Mesendoderm (in vitro differentiated cells): Measurements from ENCODE around the gene LITAF.
A peak's percentile ranks its signal among the peaks of the same experiment; 100 is the strongest.

Experiments
- DNase-seq: peaks from one replicate; pipeline ENCODE4 v3.0.0; 2013
- H2AK5ac ChIP-seq: 2 replicates; pipeline ENCODE4 v1.6.1; 2013; ENCODE audit warnings: low read length, inconsistent platforms
- H2BK120ac ChIP-seq: 2 replicates; pipeline ENCODE4 v1.6.1; 2013; ENCODE audit warnings: low read depth, mild to moderate bottlenecking, low read length, moderate library complexity, mixed read lengths
- H2BK15ac ChIP-seq: replicated peaks from 2 replicates; pipeline ENCODE4 v1.6.1; 2013; ENCODE audit warnings: low read depth, mild to moderate bottlenecking, moderate library complexity
- H2BK5ac ChIP-seq: 2 replicates; pipeline ENCODE4 v1.6.1; 2013; ENCODE audit warnings: low read length, inconsistent platforms
- H3K18ac ChIP-seq: 2 replicates; pipeline ENCODE4 v1.6.1; 2013; ENCODE audit warnings: mild to moderate bottlenecking, low read length, mixed read lengths
- H3K23ac ChIP-seq: one replicate; pipeline ENCODE4 v1.6.1; 2013; ENCODE audit warnings: low read length
- H3K27ac ChIP-seq: 2 replicates; pipeline ENCODE4 v1.5.1; 2013; ENCODE audit warnings: low read depth, mild to moderate bottlenecking, inconsistent platforms, low read length, moderate library complexity
- H3K27me3 ChIP-seq: 2 replicates; pipeline ENCODE4 v1.6.1; 2013; ENCODE audit warnings: low read length, control low read depth, mild to moderate bottlenecking, inconsistent platforms; ENCODE audit not compliant: insufficient read depth, poor library complexity
- H3K36me3 ChIP-seq: 2 replicates; pipeline ENCODE4 v1.6.1; 2013; ENCODE audit warnings: low read length, inconsistent platforms; ENCODE audit not compliant: control insufficient read depth, insufficient read depth
- H3K4ac ChIP-seq: one replicate; pipeline ENCODE4 v1.6.1; 2013; ENCODE audit warnings: low read depth, mild to moderate bottlenecking, low read length, moderate library complexity
- H3K4me1 ChIP-seq: 2 replicates; pipeline ENCODE4 v1.6.1; 2013; ENCODE audit warnings: low read depth, low read length, inconsistent platforms; ENCODE audit not compliant: control insufficient read depth
- H3K4me2 ChIP-seq: 2 replicates; pipeline ENCODE4 v1.6.1; 2013; ENCODE audit warnings: low read length
- H3K4me3 ChIP-seq: 2 replicates; pipeline ENCODE4 v1.5.1; 2013; ENCODE audit warnings: mild to moderate bottlenecking, low read length
- H3K56ac ChIP-seq: one replicate; pipeline ENCODE4 v1.6.1; 2013; ENCODE audit warnings: low read length
- H3K79me1 ChIP-seq: 2 replicates; pipeline ENCODE4 v1.6.1; 2013; ENCODE audit warnings: low read length, inconsistent platforms
- H3K79me2 ChIP-seq: 2 replicates; pipeline ENCODE4 v1.6.1; 2013; ENCODE audit warnings: mild to moderate bottlenecking, low read length; ENCODE audit not compliant: control insufficient read depth, insufficient read depth
- H3K9ac ChIP-seq: 2 replicates; pipeline ENCODE4 v1.6.1; 2013; ENCODE audit warnings: low read length, inconsistent platforms
- H4K5ac ChIP-seq: one replicate; pipeline ENCODE4 v1.6.1; 2013; ENCODE audit warnings: low read length
- H4K8ac ChIP-seq: one replicate; pipeline ENCODE4 v1.6.1; 2013; ENCODE audit warnings: low read depth, mild to moderate bottlenecking, control low read depth, low read length, moderate library complexity
- WGBS: extraction: QIAGEN DNeasy Blood & Tissue Kit; methylation state at CpG from one replicate; pipeline ENCODE4 v1.1.7; 2013; ENCODE audit warnings: low lambda C conversion rate, missing lambda C conversion rate; ENCODE audit not compliant: insufficient coverage; ENCODE audit errors: extremely low coverage; 5-methylcytosine and 5-hydroxymethylcytosine counted together

Gene LITAF

GRCh38 chr16:11530171-11530940 lies 56.4 kb downstream of the LITAF start:
- Histone ChIP-seq H3K4me1 (no peaks in the 10 kb centered on the region), H3K36me3 (no peaks in the 10 kb centered on the region), H2BK120ac (no peak overlapping the region), H3K4me3 (no peak overlapping the region), H2BK5ac (no peak overlapping the region), H3K4me2 (no peak overlapping the region), H2AK5ac (no peak overlapping the region), H3K18ac (no peak overlapping the region), H4K5ac (no peak overlapping the region), H3K9ac (no peak overlapping the region), H3K27me3 (no peaks in the 10 kb centered on the region), H3K23ac (no peak overlapping the region), H4K8ac (no peak overlapping the region), H3K56ac (no peak overlapping the region), H2BK15ac (no peak overlapping the region), H3K27ac (no peak overlapping the region), H3K4ac (no peak overlapping the region), H3K79me2 (no peaks in the 10 kb centered on the region), H3K79me1 (no peaks in the 10 kb centered on the region)
- no CpG with 5 or more reads among the region's 8 CpGs for WGBS
- peak; percentile 29 for DNase-seq

- Histone ChIP-seq H3K18ac (no peak overlapping the region), H3K4me2 (no peak overlapping the region), H4K8ac (no peak overlapping the region), H2BK5ac (no peak overlapping the region), H3K27me3 (no peaks in the 10 kb centered on the region), H2BK120ac (no peak overlapping the region), H3K4me3 (no peak overlapping the region), H2BK15ac (no peak overlapping the region), H3K4ac (no peak overlapping the region), H3K4me1 (no peaks in the 10 kb centered on the region), H3K36me3 (no peaks in the 10 kb centered on the region), H2AK5ac (no peak overlapping the region), H3K23ac (no peak overlapping the region), H3K56ac (no peak overlapping the region), H3K79me1 (no peaks in the 10 kb centered on the region), H3K79me2 (no peaks in the 10 kb centered on the region), H3K27ac (no peak overlapping the region), H3K9ac (no peak overlapping the region), H4K5ac (no peak overlapping the region)
- no peak for DNase-seq
- WGBS: no CpG with 5 or more reads among the region's 4 CpGs
Observed at GRCh38 chr16:11529285-11529684, 57.4 kb downstream of the LITAF start.

GRCh38 chr16:11528053-11528452 lies 58.7 kb downstream of the LITAF start:
- DNase-seq: no peak
- no peak overlapping the region for H3K4me3 ChIP-seq
- H3K36me3 ChIP-seq: no peaks in the 10 kb centered on the region
- H3K56ac ChIP-seq: no peak overlapping the region
- no peak overlapping the region for H3K27ac ChIP-seq
- H3K23ac ChIP-seq: no peak overlapping the region
- H3K4me1 ChIP-seq: no peaks in the 10 kb centered on the region
- no peak overlapping the region for H3K18ac ChIP-seq
- no peak overlapping the region for H2BK120ac ChIP-seq
- no peak overlapping the region for H3K4ac ChIP-seq
- H3K79me1 ChIP-seq: no peaks in the 10 kb centered on the region
- no peak overlapping the region for H2BK5ac ChIP-seq
- no peak overlapping the region for H4K8ac ChIP-seq
- H2BK15ac ChIP-seq: no peak overlapping the region
- no peaks in the 10 kb centered on the region for H3K27me3 ChIP-seq
- no peak overlapping the region for H3K4me2 ChIP-seq
- WGBS: no CpG with 5 or more reads among the region's 11 CpGs
- no peak overlapping the region for H2AK5ac ChIP-seq
- no peak overlapping the region for H4K5ac ChIP-seq
- no peak overlapping the region for H3K9ac ChIP-seq
- no peaks in the 10 kb centered on the region for H3K79me2 ChIP-seq

- DNase-seq: peak; percentile 32
- H3K4me3 ChIP-seq: no peak overlapping the region
- H2BK120ac ChIP-seq: no peak overlapping the region
- peak overlapping the region; percentile 31 for H3K9ac ChIP-seq
- H4K5ac ChIP-seq: no peak overlapping the region
- no peak overlapping the region for H3K18ac ChIP-seq
- H2BK5ac ChIP-seq: no peak overlapping the region
- H3K4me2 ChIP-seq: peak overlapping the region; percentile 45
- no peaks in the 10 kb centered on the region for H3K79me1 ChIP-seq
- H3K27me3 ChIP-seq: no peaks in the 10 kb centered on the region
- H4K8ac ChIP-seq: no peak overlapping the region
- no CpG with 5 or more reads among the region's 18 CpGs for WGBS
- H3K27ac ChIP-seq: no peak overlapping the region
- H3K56ac ChIP-seq: peak overlapping the region; percentile 6
- no peak overlapping the region for H2BK15ac ChIP-seq
- H3K36me3 ChIP-seq: no peaks in the 10 kb centered on the region
- H3K79me2 ChIP-seq: no peaks in the 10 kb centered on the region
- H3K4ac ChIP-seq: no peak overlapping the region
- H3K23ac ChIP-seq: no peak overlapping the region
- no peaks in the 10 kb centered on the region for H3K4me1 ChIP-seq
- no peak overlapping the region for H2AK5ac ChIP-seq
Observed at GRCh38 chr16:11526655-11527350, 59.9 kb downstream of the LITAF start.

GRCh38 chr16:11524098-11524760 lies 62.5 kb downstream of the LITAF start:
- no CpG with 5 or more reads among the region's 6 CpGs for WGBS
- no peak overlapping the region for H3K4me2 ChIP-seq
- H2AK5ac ChIP-seq: no peak overlapping the region

More at GRCh38 chr16:11524098-11524760, 62.5 kb downstream of the LITAF start:
- Histone ChIP-seq H3K36me3 (no peaks in the 10 kb centered on the region), H4K8ac (no peak overlapping the region), H2BK5ac (no peak overlapping the region), H3K9ac (no peak overlapping the region), H3K27me3 (no peaks in the 10 kb centered on the region), H3K18ac (no peak overlapping the region), H3K27ac (no peak overlapping the region), H3K4me3 (no peak overlapping the region), H3K4ac (no peak overlapping the region), H2BK15ac (no peak overlapping the region), H3K23ac (no peak overlapping the region), H3K56ac (no peak overlapping the region), H3K79me2 (no peaks in the 10 kb centered on the region), H4K5ac (no peak overlapping the region), H3K79me1 (no peaks in the 10 kb centered on the region), H3K4me1 (no peaks in the 10 kb centered on the region), H2BK120ac (no peak overlapping the region)
- DNase-seq: no peak
